Cardiac septum (tissue), 1 donor: ENCODE measurements around the gene TPSG1. TPM values are rescaled to one million over a fixed set of nuclear protein-coding genes. Genes with fewer than 3 reads are reported as not detected.

Experiments
- DNase-seq: peaks from one replicate; pipeline ENCODE4 v3.0.0-alpha.2; 2020; ENCODE audit warnings: low spot score
- intact Hi-C: fragments of 100-400 bp; cut with DNase I; formaldehyde crosslinking; loops from one replicate; pipeline ENCODE4 v1.14.0; 2022
- total RNA-seq: library from RNA; stranded (reverse); fragmentation: NEBNext Ultra II Directional; extraction: Animal tissue kit (Norgen Biotek cat#: 25700); gene quantifications from one replicate; pipeline ENCODE4 v1.2.1, GENCODE V29; 2021
- donor health status: DM: no; HTN: no; CAD: no.

Gene TPSG1
- total RNA-seq, 1 donor from 2014 or later: not detected

GRCh38 chr16:1184980-1185379 is 40.1 kb downstream of the TPSG1 start:
- intact Hi-C loops: no loop called here
- no peak for DNase-seq

- intact Hi-C loops: no loop called here
These were observed 40.8 kb downstream of the TPSG1 start for GRCh38 chr16:1184156-1184868.

GRCh38 chr16:1182950-1183907 is 41.8 kb downstream of the TPSG1 start:
- intact Hi-C loops: no loop called here
- DNase-seq: no peak

More at GRCh38 chr16:1184156-1184868, 40.8 kb downstream of the TPSG1 start:
- no peak for DNase-seq

- DNase-seq: no peak
- intact Hi-C loops: no loop called here
These were observed 42.8 kb downstream of the TPSG1 start for GRCh38 chr16:1182316-1182671.

GRCh38 chr16:1181404-1182315 is 43.4 kb downstream of the TPSG1 start:
- intact Hi-C loops: no loop called here
- DNase-seq: no peak

GRCh38 chr16:1180549-1181403 is 44.3 kb downstream of the TPSG1 start:
- no peak for DNase-seq
- intact Hi-C loops: no loop called here

GRCh38 chr16:1178295-1178910 is 46.7 kb downstream of the TPSG1 start:
- intact Hi-C loops: no loop called here
- DNase-seq: no peak

- DNase-seq: no peak
- intact Hi-C loops: no loop called here
These were observed 47.3 kb downstream of the TPSG1 start for GRCh38 chr16:1177750-1178149.

GRCh38 chr16:1177053-1177452 is 48.0 kb downstream of the TPSG1 start:
- intact Hi-C loops: no loop called here
- no peak for DNase-seq

GRCh38 chr16:1176280-1176897 is 48.7 kb downstream of the TPSG1 start:
- intact Hi-C loops: no loop called here
- DNase-seq: no peak

GRCh38 chr16:1175566-1176279 is 49.3 kb downstream of the TPSG1 start:
- DNase-seq: no peak

GRCh38 chr16:1174477-1175357 is 50.4 kb downstream of the TPSG1 start:
- intact Hi-C loops: no loop called here
- no peak for DNase-seq

More at GRCh38 chr16:1175566-1176279, 49.3 kb downstream of the TPSG1 start:
- intact Hi-C loops: no loop called here

- DNase-seq: no peak
- intact Hi-C loops: no loop called here
These were observed 51.1 kb downstream of the TPSG1 start for GRCh38 chr16:1173788-1174451.

GRCh38 chr16:1172651-1173050 is 52.4 kb downstream of the TPSG1 start:
- DNase-seq: no peak
- intact Hi-C loops: no loop called here

GRCh38 chr16:1171854-1172428 is 53.1 kb downstream of the TPSG1 start:
- DNase-seq: no peak
- intact Hi-C loops: no loop called here
